ENCODE data around the gene NRG4.
"Not testable (repeated sequence)": the region's sequence is repeated elsewhere in the genome, so short reads cannot be mapped to it uniquely, and the experiment has no call there.

The NRG4 gene

DNA sequence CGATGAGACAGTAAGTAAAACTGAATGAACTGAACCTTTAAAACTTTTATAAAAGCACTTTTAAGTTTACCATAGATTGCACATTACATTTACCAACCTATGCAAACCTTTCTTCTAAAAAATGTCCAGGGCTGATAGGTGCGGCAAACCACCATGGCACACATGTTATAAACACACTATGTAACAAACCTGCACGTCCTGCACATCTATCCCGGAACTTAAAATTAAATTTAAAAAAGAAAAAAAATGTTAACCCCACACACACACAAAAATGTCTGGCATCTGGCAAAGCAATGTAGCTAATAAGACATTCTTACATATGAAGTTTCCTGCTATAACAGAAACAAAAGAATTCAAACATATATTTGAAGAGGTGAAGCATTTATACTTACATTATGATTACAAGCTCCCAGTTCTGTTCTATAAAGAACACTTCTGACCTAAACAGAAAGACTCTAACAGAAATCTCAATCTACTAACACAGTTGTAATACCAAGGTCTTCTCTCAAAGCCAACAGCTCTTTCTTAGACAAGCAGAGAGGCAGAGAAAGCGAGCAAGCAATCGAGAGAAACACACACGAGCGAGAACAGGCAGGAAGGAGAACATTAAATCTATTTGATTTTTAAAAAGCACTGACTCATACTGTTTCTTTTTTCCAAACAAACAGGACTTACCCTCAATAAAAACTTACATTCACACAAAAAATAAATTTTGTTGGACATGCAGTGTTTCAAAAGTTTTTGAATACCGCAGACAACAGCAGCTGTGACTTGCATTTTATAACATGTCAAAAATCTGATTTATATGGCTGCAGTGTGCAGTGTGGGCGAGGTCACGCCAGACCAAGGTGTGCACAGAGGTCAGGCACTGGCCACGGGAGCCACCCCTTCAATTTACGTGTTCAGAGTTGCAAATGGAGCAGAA lies at the start of gene NRG4:
Gene NRG4, minus strand, starts transcription at position 798 of the 925 bp plus-strand sequence. CDS start 1,194 bp downstream, outside the sequence.
- no peak for DNase-seq

DNA sequence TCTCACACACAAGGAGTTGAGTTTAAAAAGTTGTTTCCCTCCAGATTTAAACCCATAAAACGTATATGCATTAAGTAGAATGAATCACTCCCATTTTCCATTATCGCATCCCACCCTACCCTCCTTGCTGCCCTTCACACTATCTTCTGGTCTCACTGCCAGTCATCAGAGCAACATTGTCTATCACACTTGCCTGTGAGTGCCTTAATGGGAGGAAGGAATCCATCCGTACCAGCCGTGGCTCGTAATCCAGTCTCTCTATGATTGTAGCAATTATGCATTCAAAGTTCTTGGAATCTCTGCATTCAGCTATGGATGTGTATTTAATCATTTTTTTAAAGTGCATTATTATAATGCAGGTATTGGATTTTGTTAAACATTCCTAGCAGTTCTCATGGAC lies 49.5 kb upstream of the NRG4 start:
- DNase-seq, result no peak

GRCh38 chr15:76060118-76060989 lies 48.1 kb upstream of the NRG4 start:
- DNase-seq, result no peak

DNA sequence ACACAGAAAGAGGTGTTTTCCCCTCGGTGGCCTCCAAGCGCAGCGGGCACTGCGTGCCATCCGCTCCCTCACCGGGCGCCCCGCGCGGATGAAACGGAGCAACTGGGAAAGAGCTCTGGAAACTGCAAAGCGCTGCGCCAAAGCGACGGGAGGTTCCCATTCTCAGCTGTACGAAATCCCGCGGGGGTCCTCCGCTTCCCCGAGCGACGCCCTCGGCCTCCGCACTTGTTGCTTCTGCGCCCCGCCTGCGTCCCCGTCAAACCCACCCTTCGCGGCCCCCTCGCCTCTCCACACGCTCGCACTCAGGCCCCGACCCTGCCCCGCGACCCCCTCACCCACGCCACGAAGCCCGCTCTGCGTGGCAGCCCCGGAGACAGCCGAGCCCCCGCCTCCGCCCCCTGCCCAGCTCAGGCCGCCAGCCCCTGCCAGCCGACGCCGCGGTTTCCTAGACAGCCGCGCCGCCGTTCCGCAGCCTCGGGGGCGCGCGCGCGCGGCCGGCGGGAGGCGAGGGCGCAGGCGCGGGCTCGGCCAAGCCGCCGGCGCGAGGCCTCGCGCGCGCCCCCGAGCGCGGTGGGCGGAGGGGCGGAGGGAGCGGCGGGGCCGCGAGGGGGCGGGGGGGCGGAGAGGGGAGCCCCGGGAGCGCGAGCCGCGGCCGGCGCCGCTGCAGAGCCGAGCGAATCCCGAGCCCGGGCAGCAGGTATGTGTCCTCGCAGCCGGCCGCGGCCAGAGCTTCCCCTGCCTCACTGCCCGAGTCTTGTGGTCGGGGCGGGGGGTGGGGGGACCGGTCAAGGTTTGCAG lies 47.3 kb upstream of the NRG4 start, which contains the start of gene TMEM266:
Gene TMEM266, plus strand, starts transcription at position 666 of the 798 bp plus-strand sequence. CDS start 74,279 bp downstream, outside the sequence.
- DNase-seq, result peak; percentile 16

DNA sequence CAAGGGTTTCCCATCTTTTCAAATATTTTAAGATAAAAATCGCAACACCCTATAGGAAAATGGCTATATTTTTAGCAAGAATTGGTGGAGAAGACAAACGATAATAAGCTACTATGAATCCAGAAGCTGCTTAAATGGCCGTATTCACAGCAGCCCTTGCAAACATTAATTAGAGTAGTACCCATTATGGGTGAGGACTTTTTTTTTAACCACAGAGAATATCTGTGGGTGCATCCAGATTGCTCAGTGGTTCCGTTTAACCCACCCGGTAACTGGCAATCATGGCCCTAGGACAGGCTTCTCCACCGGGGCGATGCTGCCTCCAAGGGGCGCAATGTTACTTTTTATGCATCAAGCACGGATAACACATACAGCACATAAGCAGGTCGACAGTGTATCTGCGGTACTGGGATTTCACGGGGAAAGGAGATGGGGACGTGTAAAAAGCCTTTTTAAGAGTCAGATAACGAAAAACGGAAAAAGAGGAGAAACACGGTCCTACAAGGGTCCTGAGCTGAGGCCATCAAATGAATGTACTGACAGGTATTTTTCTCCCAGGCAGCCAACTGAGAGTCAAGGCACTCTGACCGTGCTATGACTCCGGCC lies 46.6 kb upstream of the NRG4 start:
- peak; percentile 20 for DNase-seq

GRCh38 chr15:76057332-76058000 lies 45.2 kb upstream of the NRG4 start:
- DNase-seq, result peak; percentile 44

GRCh38 chr15:76056931-76057330 lies 44.7 kb upstream of the NRG4 start:
- DNase-seq, result no peak

- DNase-seq, result not testable (repeated sequence)
Measured at GRCh38 chr15:76054201-76054600, 42.0 kb upstream of the NRG4 start.

GRCh38 chr15:76038512-76038911 lies 26.3 kb upstream of the NRG4 start:
- no peak for DNase-seq

DNA sequence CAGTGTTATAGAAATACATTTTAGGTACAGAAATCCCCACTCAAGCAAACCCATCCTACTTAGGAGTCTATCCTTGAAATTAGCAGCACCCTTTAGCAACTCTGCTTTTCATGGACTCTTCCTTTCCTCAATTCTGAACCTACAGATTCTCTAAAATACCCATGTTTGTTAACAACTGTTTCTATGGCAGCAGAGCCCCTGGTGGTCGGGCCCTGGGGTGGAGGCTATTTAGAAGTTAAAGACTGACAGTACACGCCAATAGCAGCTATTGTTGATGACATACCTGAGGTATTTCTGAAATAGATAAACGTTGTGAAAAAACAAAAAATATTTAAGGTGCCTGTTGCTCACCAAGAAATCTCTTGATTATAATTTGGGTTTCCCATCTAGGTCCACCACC lies 23.4 kb upstream of the NRG4 start:
- no peak for DNase-seq

DNA sequence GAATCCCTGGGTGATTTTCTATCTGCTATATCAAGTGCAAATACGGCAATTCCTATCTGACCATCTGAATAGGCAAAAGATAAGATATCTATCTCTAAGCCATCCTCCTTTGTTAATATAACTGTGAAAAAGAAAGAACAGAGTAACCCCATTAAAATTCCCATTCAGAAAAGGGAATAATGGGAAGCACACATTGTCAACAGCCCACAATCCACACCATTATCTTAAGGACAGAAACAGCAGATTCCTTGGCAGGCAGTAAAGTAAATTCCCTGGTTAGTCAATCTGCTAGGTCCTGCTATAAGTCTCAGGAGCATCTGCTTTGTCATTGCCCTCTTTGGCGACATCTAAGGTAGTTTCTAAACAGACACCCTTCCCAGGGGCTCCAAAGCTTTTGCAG lies 21.9 kb upstream of the NRG4 start:
- no peak for DNase-seq

- DNase-seq, result no peak
Measured at GRCh38 chr15:76033438-76033837, 21.2 kb upstream of the NRG4 start.

DNA sequence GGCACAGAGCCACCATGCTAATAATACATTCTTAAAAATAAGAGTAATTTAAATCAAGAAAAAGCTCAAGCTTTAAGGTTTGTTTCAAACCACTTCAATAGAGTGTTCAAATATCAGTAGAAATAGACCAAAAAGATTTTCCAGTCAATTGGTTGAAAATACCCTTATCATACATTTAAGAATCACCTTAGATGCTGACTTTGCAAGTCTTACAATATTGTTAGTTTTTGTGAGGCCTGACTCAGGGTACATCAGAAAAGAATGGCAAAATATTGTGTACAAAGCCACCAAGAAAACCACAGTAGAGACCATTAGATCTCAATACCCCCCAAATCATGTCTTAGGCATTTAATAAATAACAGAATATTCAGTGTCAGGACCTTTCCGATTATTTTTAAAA lies 19.8 kb upstream of the NRG4 start:
- no peak for DNase-seq

DNA sequence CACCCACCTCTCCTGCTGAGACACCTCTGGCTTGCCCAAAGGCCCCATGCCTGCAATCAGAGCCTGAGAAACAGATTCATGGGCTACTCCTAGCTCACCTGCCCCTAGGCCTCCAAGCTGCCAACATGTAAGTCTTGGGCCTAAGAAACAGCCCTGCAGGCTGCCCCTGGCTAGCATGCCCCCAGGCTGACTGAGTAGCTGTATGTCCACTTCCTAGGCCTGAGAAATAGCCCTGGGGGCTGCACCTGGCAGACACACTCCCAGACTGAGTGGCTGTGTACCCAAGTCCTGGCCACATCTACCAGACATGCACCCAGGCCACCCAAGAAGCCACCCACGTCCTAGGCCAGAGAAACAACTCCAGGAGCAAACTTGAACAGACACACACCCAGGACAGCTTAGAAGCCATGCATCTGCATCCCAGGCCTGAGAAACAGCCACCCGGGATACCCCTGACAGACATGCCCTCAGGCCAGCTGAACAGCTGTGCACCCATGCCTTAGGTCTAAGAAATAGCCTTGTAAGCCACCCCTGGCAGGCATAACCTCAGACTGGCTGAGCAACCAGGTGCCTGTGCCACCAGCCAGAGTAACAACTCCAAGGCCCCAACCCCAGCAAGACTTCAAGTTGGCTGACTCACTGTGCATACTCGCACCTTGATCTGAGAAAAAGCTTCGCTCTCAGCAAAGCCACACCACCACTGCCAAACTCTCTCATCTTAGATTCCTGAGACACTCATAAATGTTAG lies 12.0 kb upstream of the NRG4 start:
- no peak for DNase-seq

GRCh38 chr15:76013470-76013869 lies 1.2 kb upstream of the NRG4 start:
- not testable (repeated sequence) for DNase-seq

DNA sequence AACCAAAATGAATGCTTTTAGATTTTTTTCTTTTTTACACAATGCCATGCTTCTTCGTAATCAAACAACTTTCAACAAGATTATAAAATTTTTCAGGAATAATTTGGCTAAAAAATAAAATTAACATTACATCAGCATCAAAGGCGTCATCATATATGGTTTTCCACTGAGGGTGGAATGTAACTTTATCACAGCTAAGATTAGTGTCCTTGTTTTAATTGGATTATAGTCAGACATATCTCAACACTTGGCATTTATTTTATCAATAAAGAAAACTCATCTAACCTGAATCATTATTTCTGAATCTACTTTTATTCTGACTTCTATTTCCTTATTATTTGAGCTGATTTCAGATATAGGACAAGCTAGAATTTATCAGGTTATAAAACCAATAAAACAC lies 1.6 kb downstream of the NRG4 start:
- DNase-seq, result no peak

- no peak for DNase-seq
Measured at GRCh38 chr15:76006136-76006778, 6.0 kb downstream of the NRG4 start.

GRCh38 chr15:76003364-76003763 lies 8.9 kb downstream of the NRG4 start:
- no peak for DNase-seq

DNA sequence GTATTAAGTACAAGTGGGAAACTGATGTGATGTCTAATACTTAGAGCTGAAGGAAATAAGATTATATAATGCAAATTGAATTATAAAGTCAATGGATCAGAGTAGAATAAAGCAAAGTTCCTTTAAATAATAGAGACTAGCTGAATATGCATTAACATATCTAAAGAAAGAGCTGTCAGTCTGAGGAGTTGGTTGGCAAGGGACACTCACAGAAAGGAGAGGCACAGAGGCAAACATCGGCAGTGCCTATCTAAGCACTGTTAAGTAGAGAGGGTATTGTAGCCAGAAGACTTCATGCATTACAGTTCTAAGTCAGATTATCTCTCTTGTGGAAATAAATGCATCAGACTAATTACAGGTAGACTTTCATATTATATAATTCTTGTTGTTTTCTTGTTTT lies 16.6 kb downstream of the NRG4 start:
- DNase-seq, result no peak

DNA sequence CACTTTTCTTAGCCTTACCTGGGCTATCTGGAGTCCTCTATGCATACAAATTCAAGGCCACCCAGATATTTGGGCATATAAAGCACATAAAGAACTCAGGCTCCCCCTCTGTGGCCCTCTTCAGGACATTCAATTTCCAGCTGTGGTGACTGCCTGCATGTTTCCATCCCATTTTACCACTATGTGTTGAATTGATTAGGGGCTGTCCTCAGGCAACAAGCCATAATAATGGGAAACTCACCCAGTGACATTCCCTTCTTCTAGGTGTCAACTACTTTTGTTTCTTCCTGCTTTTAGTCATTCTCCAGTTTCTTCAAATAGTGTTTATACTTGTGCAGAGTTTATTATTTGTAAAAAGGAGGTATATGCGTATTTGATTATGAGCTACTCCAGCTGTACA lies 18.0 kb downstream of the NRG4 start:
- DNase-seq, result no peak
